ENCODE measurements around the gene NR2E3.

NR2E3 gene

GRCh38 chr15:71791975-71792374 is 18.4 kb upstream of the NR2E3 start:
- no peak for DNase-seq (ENCODE audit: low read depth)

GRCh38 chr15:71792521-71792920 is 17.8 kb upstream of the NR2E3 start:
- no peak for DNase-seq (ENCODE audit: low read depth)

- no peak for DNase-seq (ENCODE audit: low read depth)
Observed at GRCh38 chr15:71798641-71799040, 11.7 kb upstream of the NR2E3 start.

GRCh38 chr15:71800190-71800589 is 10.2 kb upstream of the NR2E3 start:
- DNase-seq (ENCODE audit: low read depth): no peak

GRCh38 chr15:71800835-71801745 is 9.3 kb upstream of the NR2E3 start:
- no peak for DNase-seq (ENCODE audit: low read depth)

GRCh38 chr15:71801935-71802655 is 8.3 kb upstream of the NR2E3 start:
- DNase-seq (ENCODE audit: low read depth): no peak

- no peak for DNase-seq (ENCODE audit: low read depth)
Observed at GRCh38 chr15:71802770-71803169, 7.6 kb upstream of the NR2E3 start.

- no peak for DNase-seq (ENCODE audit: low read depth)
Observed at GRCh38 chr15:71804226-71804625, 6.1 kb upstream of the NR2E3 start.

GRCh38 chr15:71804695-71805470 is 5.5 kb upstream of the NR2E3 start:
- DNase-seq (ENCODE audit: low read depth): no peak

- DNase-seq (ENCODE audit: low read depth): no peak
Observed at GRCh38 chr15:71806452-71806931, 3.9 kb upstream of the NR2E3 start.

- no peak for DNase-seq (ENCODE audit: low read depth)
Observed at GRCh38 chr15:71807125-71807629, 3.2 kb upstream of the NR2E3 start.

GRCh38 chr15:71807691-71808091 is 2.7 kb upstream of the NR2E3 start:
- no peak for DNase-seq (ENCODE audit: low read depth)

GRCh38 chr15:71808311-71809020 is 1.9 kb upstream of the NR2E3 start:
- no peak for DNase-seq (ENCODE audit: low read depth)

- no peak for DNase-seq (ENCODE audit: low read depth)
Observed at GRCh38 chr15:71809346-71809745, 1.0 kb upstream of the NR2E3 start.

GRCh38 chr15:71811036-71811736 is 832 bp downstream of the NR2E3 start:
- DNase-seq (ENCODE audit: low read depth): no peak

GRCh38 chr15:71811752-71812735 is 1.7 kb downstream of the NR2E3 start:
- no peak for DNase-seq (ENCODE audit: low read depth)

GRCh38 chr15:71812966-71813722 is 2.8 kb downstream of the NR2E3 start:
- DNase-seq (ENCODE audit: low read depth): no peak

GRCh38 chr15:71813723-71814470 is 3.5 kb downstream of the NR2E3 start:
- DNase-seq (ENCODE audit: low read depth): no peak
